Neural crest cell (in vitro differentiated cells): Measurements from ENCODE around the gene MPPED2. TPM values are rescaled to one million over a fixed set of nuclear protein-coding genes. Genes with fewer than 3 reads are reported as not detected.

ENCODE experiments used
- DNase-seq: peaks from one replicate; pipeline ENCODE4 v3.0.0; 2021; ENCODE audit warnings: low read depth, mixed read lengths, low spot score
- H3K27ac Mint-ChIP-seq: one replicate; pipeline ENCODE4 v1.8.0; 2021; ENCODE audit warnings: mild to moderate bottlenecking, mixed read lengths; ENCODE audit not compliant: unreplicated experiment
- H3K27me3 Mint-ChIP-seq: 2 replicates; pipeline ENCODE4 v1.8.0; 2021; ENCODE audit warnings: low read depth, mild to moderate bottlenecking, mixed read lengths
- H3K36me3 Mint-ChIP-seq: 2 replicates; pipeline ENCODE4 v1.8.0; 2021; ENCODE audit warnings: low read depth, mild to moderate bottlenecking, mixed read lengths
- H3K4me1 Mint-ChIP-seq: 2 replicates; pipeline ENCODE4 v1.8.0; 2021; ENCODE audit warnings: mixed read lengths
- H3K4me3 Mint-ChIP-seq: one replicate; pipeline ENCODE4 v1.8.0; 2021; ENCODE audit warnings: mild to moderate bottlenecking, mixed read lengths
- H3K9me3 Mint-ChIP-seq: 2 replicates; pipeline ENCODE4 v1.8.0; 2021; ENCODE audit warnings: mixed read lengths
- CTCF ChIP-seq: fragments of 200-600 bp; sonication (generic); conservative IDR thresholded peaks from 2 replicates; pipeline ENCODE4 v1.5.0; 2021; ENCODE audit warnings: antibody characterized with exemption, mild to moderate bottlenecking
- total RNA-seq: library from RNA; stranded (reverse); gene quantifications from 2 replicates; pipeline ENCODE4 v1.2.1, GENCODE V29; 2021

MPPED2 gene
- total RNA-seq, 1 donor from 2014 or later, result 3.1 TPM

DNA sequence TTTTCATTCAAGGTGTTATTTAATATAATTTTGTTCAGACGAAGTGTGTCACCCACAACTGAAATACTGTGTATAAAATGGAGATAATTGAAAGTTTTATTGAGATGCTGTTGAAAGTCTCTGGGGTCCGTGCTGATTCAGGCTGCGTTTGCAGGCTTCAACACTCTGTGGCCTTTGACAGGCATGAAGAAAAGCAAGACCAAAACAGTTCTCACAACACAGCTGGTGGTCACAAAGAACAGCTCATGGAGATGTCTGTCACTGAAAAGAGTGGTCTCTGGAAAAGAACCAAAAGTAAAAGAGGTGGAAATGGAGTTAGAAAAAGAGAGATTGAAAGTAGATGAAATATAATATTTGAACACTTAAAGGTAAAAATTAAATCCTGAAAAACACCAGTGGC, 9.8 kb upstream of the MPPED2 start:
- no peak overlapping the region for H3K27ac Mint-ChIP-seq
- H3K4me1 Mint-ChIP-seq, result peaks cover 22% of the 10 kb centered on the region
- TF ChIP-seq CTCF, result no peak
- no peak overlapping the region for H3K4me3 Mint-ChIP-seq
- no peaks in the 10 kb centered on the region for H3K36me3 Mint-ChIP-seq
- H3K27me3 Mint-ChIP-seq, result peaks cover 2% of the 10 kb centered on the region
- DNase-seq, result no peak
- no peaks in the 10 kb centered on the region for H3K9me3 Mint-ChIP-seq

DNA sequence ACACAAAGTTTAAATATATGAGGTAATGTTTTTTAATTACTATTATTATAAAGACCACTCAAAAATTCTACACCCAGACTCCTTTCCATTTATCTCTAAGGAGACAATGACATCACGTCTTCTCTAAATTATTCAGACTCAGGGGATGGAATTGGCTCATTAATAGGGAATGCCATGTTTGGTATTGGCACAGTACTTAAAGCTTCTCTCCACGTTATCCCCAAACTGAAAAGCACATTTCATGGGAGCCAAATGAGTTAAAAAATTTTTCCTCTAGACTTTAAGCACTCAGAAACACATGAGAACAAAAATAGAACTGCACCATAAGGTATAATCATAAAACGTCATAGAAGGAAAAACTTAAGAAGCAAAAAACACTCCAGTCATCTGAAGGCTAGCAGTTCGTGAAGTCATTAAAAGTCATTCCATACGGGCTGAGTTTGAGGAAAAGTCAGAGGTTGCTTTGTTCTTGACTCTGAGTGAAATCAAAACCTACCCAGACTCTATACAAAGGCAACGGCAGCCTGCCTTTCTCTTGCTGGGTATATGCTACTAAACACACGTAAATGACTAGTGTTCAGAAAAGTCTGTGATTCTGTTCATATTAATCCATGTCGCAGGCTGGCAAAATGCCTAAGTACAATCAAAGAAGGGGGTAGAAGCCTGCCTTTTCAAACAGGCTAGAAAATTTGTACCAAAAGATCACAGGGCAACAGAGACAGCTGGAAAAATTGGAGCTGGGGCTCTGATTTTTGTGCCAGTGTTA, 8.7 kb upstream of the MPPED2 start:
- Mint-ChIP-seq H3K4me1 (peaks cover 22% of the 10 kb centered on the region), H3K27me3 (peaks cover 2% of the 10 kb centered on the region), H3K27ac (no peak overlapping the region), H3K4me3 (no peak overlapping the region), H3K9me3 (no peaks in the 10 kb centered on the region), H3K36me3 (no peaks in the 10 kb centered on the region)
- no peak for DNase-seq
- TF ChIP-seq CTCF, result no peak

GRCh38 chr11:30587269-30587812, 1.2 kb upstream of the MPPED2 start:
- Mint-ChIP-seq H3K27ac (no peak overlapping the region), H3K36me3 (no peaks in the 10 kb centered on the region), H3K27me3 (peaks cover 55% of the 10 kb centered on the region), H3K4me3 (peak overlapping the region; percentile 79), H3K9me3 (no peaks in the 10 kb centered on the region), H3K4me1 (peaks cover 34% of the 10 kb centered on the region)
- TF ChIP-seq CTCF, result no peak
- DNase-seq, result no peak

DNA sequence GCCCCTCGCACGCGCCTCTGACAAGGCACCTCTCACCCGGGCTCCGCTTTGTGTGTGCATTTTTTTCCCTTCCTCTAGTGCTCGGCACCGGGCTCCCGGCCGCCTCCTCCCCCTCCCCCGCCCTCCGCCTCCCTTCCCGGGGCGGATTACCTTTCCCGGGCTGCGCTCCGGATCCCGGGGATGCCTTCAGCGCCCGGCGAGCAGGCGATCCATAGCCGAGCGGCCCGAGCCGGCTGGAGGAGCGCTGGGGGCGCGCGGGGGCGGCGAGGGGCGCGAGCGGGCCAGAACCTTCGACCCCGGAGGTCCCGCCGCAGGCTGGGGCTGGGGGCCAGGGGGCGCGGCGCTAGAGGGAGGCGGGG, 282 bp downstream of the MPPED2 start:
- DNase-seq, result no peak
- Mint-ChIP-seq H3K4me1 (peaks cover 28% of the 10 kb centered on the region), H3K27me3 (peaks cover 68% of the 10 kb centered on the region), H3K9me3 (no peaks in the 10 kb centered on the region), H3K36me3 (no peaks in the 10 kb centered on the region), H3K27ac (no peak overlapping the region), H3K4me3 (peak overlapping the region; percentile 79)
- TF ChIP-seq CTCF, result no peak

DNA sequence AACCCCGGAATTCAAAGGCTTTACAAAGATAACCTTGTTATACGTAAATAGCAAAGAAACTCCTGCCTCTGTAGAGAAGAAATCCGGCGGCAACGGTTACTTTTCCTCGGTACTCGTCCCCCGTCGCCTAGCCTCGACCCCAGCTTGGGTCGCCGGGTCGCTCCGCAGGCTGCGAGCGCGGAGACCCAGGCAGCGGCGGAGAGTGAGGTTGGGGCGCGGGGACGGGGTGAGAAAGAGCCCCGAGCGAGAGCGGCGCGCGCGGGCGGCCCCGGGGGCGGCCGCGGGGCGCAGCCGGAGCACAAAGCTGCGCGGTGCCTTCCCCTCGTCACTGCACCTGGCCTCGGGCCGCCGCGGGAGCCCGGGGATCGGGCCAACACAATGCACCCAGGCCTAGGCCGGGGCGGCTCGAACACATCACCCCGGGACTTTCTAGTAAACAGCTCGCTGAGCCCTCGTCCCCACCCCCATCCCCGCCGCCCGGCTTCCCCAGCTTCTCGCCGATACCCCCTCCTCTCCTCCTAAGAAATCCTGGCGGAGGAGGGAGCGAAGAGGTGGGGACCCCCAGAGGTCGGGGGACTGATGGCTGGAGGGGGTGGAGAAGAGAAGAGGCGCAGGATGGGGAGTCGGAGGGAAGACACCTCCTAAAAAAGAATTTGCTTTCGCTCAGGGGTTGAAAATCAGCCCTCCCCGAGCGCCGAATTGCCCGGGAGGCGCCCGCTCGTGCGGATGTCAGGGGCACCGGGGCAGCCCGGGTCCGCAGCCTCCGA, 845 bp downstream of the MPPED2 start:
- peak; percentile 50 for DNase-seq
- H3K9me3 Mint-ChIP-seq, result no peaks in the 10 kb centered on the region
- no peaks in the 10 kb centered on the region for H3K36me3 Mint-ChIP-seq
- peak overlapping the region; percentile 81 for H3K4me3 Mint-ChIP-seq
- no peak overlapping the region for H3K27ac Mint-ChIP-seq
- no peak for TF ChIP-seq CTCF
- H3K4me1 Mint-ChIP-seq, result peaks cover 28% of the 10 kb centered on the region
- H3K27me3 Mint-ChIP-seq, result peaks cover 71% of the 10 kb centered on the region
